BJ (cell line): ENCODE data around the gene FBXW2. TPM values are rescaled to one million over a fixed set of nuclear protein-coding genes. Genes with fewer than 3 reads are reported as not detected.
A peak's percentile ranks its signal among the peaks of the same experiment; 100 is the strongest.

Experiments used
- CTCF ChIA-PET: fragments of 350-600 bp; formaldehyde crosslinking; extraction: SDS; loops from one replicate; lab custom pipeline; 2021; ENCODE audit warnings: antibody characterized with exemption, inconsistent platforms; lab: Yijun Ruan, JAX
- POLR2A ChIA-PET: fragments of 300-600 bp; sonication (Branson Sonifier 250); formaldehyde crosslinking; extraction: SDS; loops from one replicate; lab custom pipeline; 2021; ENCODE audit warnings: antibody characterized with exemption; lab: Charles Lee
- DNase-seq: peaks from one replicate; pipeline ENCODE4 v3.0.0-alpha.2; 2011; ENCODE audit warnings: low read depth
- H3K27me3 ChIP-seq: 2 replicates; pipeline ENCODE4 v1.6.0; 2011; ENCODE audit warnings: low read length; ENCODE audit not compliant: control insufficient read depth, insufficient read depth
- H3K36me3 ChIP-seq: 2 replicates; pipeline ENCODE4 v1.5.1; 2011; ENCODE audit warnings: low read length; ENCODE audit not compliant: control insufficient read depth, insufficient read depth
- H3K4me3 ChIP-seq: 2 replicates; pipeline ENCODE4 v1.5.1; 2011; ENCODE audit warnings: low read depth, mild to moderate bottlenecking, control low read depth, low read length
- polyA plus RNA-seq: library from polyadenylated mRNA; depleted of rRNA; stranded (reverse); fragments of >200 nt; gene quantifications from 2 replicates; pipeline ENCODE4 v1.2.3, GENCODE V29; 2011
- TF ChIP-seq, protein P1 (sequence below): IDR thresholded peaks from 2 replicates; pipeline ENCODE4 v1.5.1; 2011; ENCODE audit warnings: low read depth, mild to moderate bottlenecking, control low read depth, inconsistent platforms, low read length, moderate library complexity; ENCODE audit not compliant: insufficient read depth

The FBXW2 gene
- polyA plus RNA-seq, 1 experiment: 40.8 TPM

DNA sequence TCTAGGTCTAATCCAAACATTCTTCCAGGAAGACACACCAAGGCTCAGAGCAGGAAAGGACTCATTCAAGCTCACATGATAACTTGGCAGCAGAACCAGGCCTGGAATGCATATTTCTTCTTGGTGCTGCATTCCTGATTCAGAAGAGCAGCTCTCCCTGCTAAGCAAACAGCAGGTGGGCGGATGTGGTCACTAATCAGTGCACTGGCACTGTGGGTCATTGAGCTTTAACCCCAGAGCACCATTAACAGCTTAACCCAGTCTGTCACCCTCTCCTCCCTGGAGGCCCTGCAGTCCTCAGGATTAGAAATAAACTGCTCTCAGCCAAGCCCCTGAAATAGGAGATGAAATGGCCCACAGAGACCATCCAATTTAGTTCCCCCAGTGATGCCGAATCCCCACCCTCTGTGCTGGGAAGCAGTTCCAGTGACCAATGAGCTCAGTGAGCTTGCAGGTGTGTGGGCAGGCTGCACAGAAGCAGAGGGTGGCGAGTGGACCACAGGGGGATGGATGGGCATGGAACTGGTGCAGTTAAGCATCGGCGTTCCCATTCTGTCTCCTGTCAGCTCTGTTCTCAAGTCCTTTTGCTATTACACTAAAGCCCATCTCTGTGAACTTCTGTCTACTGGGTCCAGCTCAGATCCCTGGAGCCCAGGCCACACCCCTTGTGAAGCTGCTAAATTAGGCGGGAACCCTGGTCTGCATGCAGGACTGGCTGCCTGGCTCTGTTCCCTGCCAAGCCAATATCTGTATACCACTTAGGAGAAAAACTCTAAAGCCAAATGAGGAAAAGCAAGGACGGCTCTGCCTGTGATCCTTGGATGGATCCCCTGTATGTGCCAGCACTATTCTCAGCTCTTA lies 62.3 kb downstream of the FBXW2 start:
- peak; percentile 53 for DNase-seq
- ChIA-PET CTCF (interaction anchor here (0.9 to 1.3 kb wide), 3 partner anchors 15 to 113 kb away, joined by 3 to 5 read pairs (median 4); no protein-coding TSS in a partner anchor), POLR2A (interaction anchor here (0.6 kb wide), 1 partner anchor 109 kb away, joined by 3 read pairs; no protein-coding TSS in a partner anchor)
- Histone ChIP-seq H3K27me3 (no peaks in the 10 kb centered on the region), H3K36me3 (no peaks in the 10 kb centered on the region), H3K4me3 (no peak overlapping the region)
- TF ChIP-seq, protein P1, sequence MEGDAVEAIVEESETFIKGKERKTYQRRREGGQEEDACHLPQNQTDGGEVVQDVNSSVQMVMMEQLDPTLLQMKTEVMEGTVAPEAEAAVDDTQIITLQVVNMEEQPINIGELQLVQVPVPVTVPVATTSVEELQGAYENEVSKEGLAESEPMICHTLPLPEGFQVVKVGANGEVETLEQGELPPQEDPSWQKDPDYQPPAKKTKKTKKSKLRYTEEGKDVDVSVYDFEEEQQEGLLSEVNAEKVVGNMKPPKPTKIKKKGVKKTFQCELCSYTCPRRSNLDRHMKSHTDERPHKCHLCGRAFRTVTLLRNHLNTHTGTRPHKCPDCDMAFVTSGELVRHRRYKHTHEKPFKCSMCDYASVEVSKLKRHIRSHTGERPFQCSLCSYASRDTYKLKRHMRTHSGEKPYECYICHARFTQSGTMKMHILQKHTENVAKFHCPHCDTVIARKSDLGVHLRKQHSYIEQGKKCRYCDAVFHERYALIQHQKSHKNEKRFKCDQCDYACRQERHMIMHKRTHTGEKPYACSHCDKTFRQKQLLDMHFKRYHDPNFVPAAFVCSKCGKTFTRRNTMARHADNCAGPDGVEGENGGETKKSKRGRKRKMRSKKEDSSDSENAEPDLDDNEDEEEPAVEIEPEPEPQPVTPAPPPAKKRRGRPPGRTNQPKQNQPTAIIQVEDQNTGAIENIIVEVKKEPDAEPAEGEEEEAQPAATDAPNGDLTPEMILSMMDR: no peak

DNA sequence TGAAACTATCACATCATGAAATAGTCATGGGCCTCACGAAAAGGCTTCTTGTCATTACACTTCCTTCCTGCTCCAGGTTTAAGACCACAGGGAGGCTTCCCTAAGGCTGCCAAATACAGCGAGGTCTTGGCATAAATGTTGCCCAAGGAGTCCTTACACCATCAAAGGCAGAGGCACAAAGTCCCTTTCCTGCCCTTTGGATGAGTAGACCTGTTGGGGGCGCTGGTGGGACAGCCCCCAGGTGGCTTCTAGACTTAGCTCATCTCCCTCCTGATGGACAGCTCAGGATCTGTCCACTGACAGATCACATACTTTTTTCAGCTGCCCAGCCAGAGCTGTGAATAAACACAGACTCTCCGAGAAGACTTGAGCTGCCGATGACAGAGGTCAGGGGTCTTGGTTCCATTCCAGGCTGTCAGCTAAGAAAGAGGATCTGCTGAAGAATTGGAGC lies 63.4 kb downstream of the FBXW2 start:
- DNase-seq: no peak
- Histone ChIP-seq H3K36me3 (no peaks in the 10 kb centered on the region), H3K4me3 (no peak overlapping the region), H3K27me3 (no peaks in the 10 kb centered on the region)
- TF ChIP-seq, protein P1: 0 out of 2 replicates have a peak, but pooled peaks have one; percentile 7
- POLR2A ChIA-PET: no interaction called here
- CTCF ChIA-PET: interaction anchor here (1.3 kb wide), 1 partner anchor 112 kb away, joined by 4 read pairs; no protein-coding TSS in a partner anchor

DNA sequence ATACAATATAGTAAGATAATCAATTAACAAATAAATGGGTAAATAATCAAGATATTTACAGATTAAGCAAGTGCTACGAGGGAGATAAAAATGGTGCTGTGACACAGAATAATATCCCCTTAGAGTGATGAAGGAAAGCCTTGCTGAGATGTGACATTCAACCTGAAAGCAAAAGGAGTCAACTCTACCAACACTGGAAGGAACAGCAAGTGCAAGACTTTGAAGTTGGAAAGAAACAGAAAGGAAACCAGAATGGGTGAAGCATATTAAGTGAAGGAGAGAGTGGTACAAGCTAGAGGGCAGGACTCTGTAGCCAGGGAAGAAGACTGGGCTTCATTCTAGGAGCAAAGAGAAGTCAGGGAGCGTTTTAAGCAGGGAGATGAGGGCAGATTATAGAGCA lies 66.7 kb downstream of the FBXW2 start:
- Histone ChIP-seq H3K4me3 (no peak overlapping the region), H3K36me3 (no peaks in the 10 kb centered on the region), H3K27me3 (no peaks in the 10 kb centered on the region)
- TF ChIP-seq, protein P1: no peak
- ChIA-PET CTCF (no interaction called here), POLR2A (no interaction called here)
- DNase-seq: no peak

DNA sequence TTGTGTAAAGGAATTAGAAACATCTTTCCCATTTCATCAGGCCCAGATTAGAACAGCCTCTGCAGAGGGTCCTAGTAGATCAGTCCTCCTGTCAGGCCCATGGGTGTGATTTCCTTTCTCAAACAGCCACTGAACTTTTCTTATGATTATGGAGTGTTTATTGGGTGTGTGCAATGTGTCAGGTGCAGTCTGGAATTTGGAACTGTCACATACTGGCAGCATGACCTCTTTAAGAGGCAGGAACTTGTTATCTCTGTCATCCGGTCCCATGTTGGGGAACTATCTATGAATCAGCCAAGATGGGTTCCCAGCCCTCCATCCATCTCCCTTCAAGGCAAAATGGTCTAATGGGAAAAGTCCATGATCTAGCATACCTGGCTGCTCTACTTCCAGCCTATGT lies 67.3 kb downstream of the FBXW2 start:
- DNase-seq: no peak
- TF ChIP-seq, protein P1: no peak
- Histone ChIP-seq H3K27me3 (no peaks in the 10 kb centered on the region), H3K4me3 (no peak overlapping the region), H3K36me3 (no peaks in the 10 kb centered on the region)
- POLR2A ChIA-PET: no interaction called here
- CTCF ChIA-PET: no interaction called here

DNA sequence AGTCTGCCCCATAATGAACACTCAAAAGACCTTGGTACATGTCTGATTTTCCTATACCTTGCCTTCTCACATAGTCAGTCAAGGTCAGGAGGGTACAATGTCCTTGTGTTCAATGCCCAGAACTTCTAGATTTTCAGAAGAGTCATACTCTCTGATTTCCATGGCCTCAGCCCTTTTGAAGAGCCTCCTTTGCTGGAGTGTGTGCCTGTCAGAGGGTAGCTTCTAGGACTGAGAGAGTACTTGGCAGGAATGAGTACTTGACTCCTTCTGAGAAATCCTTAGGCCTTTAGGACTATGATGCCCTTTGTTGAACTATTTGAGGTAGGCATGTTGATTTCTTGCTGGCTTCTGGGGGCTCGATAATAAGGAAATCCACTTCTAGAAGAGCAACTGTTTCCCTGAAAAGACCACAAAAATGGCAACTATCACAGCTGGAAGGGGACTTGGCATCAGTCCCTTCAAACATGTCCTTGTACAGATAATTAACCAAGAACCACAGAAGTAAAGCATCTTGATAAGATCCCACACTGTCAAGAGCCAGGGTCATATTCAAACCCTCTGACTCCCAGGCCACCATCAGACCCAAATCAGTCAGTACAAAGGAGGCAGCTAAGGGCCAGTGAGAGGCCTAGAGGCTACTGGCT lies 68.3 kb downstream of the FBXW2 start:
- TF ChIP-seq, protein P1: no peak
- CTCF ChIA-PET: no interaction called here
- Histone ChIP-seq H3K27me3 (no peaks in the 10 kb centered on the region), H3K4me3 (no peak overlapping the region), H3K36me3 (no peaks in the 10 kb centered on the region)
- POLR2A ChIA-PET: interaction anchor here (0.6 kb wide), 1 partner anchor 91 kb away, joined by 3 read pairs; no protein-coding TSS in a partner anchor
- DNase-seq: no peak
